Upper lobe of right lung (tissue), 1 donor: ENCODE measurements around the gene ZNF592. TPM values are rescaled to one million over a fixed set of nuclear protein-coding genes. Genes with fewer than 3 reads are reported as not detected.

Source experiments
- ATAC-seq: fragments of 200-7000 bp; cut with Tn5 transposase; one replicate; pipeline ENCODE4 v1.9.1; 2020; ENCODE audit warnings: mild to moderate bottlenecking, moderate library complexity
- DNase-seq: peaks from one replicate; pipeline ENCODE4 v3.0.0-alpha.2; 2020
- H3K27ac ChIP-seq: fragments of 200-600 bp; one replicate; pipeline ENCODE4 v1.8.0; 2022
- H3K27me3 ChIP-seq: fragments of 200-600 bp; one replicate; pipeline ENCODE4 v1.8.0; 2022; ENCODE audit warnings: mild to moderate bottlenecking
- H3K36me3 ChIP-seq: fragments of 200-600 bp; one replicate; pipeline ENCODE4 v1.8.0; 2022
- H3K4me1 ChIP-seq: fragments of 200-600 bp; one replicate; pipeline ENCODE4 v1.8.0; 2022
- H3K4me3 ChIP-seq: fragments of 200-600 bp; one replicate; pipeline ENCODE4 v1.8.0; 2022; ENCODE audit warnings: mild to moderate bottlenecking
- H3K9me3 ChIP-seq: fragments of 200-600 bp; one replicate; pipeline ENCODE4 v1.8.0; 2022
- CTCF ChIP-seq: fragments of 200-600 bp; IDR thresholded peaks from one replicate; pipeline ENCODE4 v1.8.0; 2022; ENCODE audit warnings: antibody characterized with exemption
- intact Hi-C: fragments of 100-400 bp; cut with DNase I; formaldehyde crosslinking; loops from one replicate; pipeline ENCODE4 v1.11.0; 2022
- total RNA-seq: library from RNA; stranded (reverse); fragmentation: NEBNext Ultra II Directional; extraction: Animal tissue kit (Norgen Biotek cat#: 25700); gene quantifications from one replicate; pipeline ENCODE4 v1.2.1, GENCODE V29; 2021
- donor health status: DM: no; HTN: yes; CAD: no; lungs with severe emphysema.

Gene ZNF592
- total RNA-seq, 1 donor from 2014 or later, result 33.3 TPM

- H3K36me3 ChIP-seq, result no peaks in the 10 kb centered on the region
- no peak overlapping the region for H3K27ac ChIP-seq
- no peak overlapping the region for H3K4me3 ChIP-seq
- intact Hi-C loops, result no loop called here
- no peaks in the 10 kb centered on the region for H3K27me3 ChIP-seq
- TF ChIP-seq CTCF, result no peak
- H3K4me1 ChIP-seq, result peaks cover 7% of the 10 kb centered on the region
- DNase-seq (no peak), ATAC-seq (no peak)
- no peaks in the 10 kb centered on the region for H3K9me3 ChIP-seq
These were observed 11.4 kb upstream of the ZNF592 start for GRCh38 chr15:84737005-84737404.

- Histone ChIP-seq H3K4me1 (peaks cover 2% of the 10 kb centered on the region), H3K9me3 (no peaks in the 10 kb centered on the region), H3K36me3 (no peaks in the 10 kb centered on the region), H3K4me3 (no peak overlapping the region), H3K27me3 (no peaks in the 10 kb centered on the region), H3K27ac (no peak overlapping the region)
- intact Hi-C loops, result no loop called here
- TF ChIP-seq CTCF, result no peak
- no peak for DNase-seq
- no peak for ATAC-seq
These were observed 7.7 kb upstream of the ZNF592 start for GRCh38 chr15:84740691-84741090.

- H3K27me3 ChIP-seq, result no peaks in the 10 kb centered on the region
- intact Hi-C loops, result no loop called here
- H3K4me3 ChIP-seq, result no peak overlapping the region
- H3K36me3 ChIP-seq, result no peaks in the 10 kb centered on the region
- no peak for TF ChIP-seq CTCF
- no peaks in the 10 kb centered on the region for H3K9me3 ChIP-seq
- H3K27ac ChIP-seq, result no peak overlapping the region
- H3K4me1 ChIP-seq, result no peaks in the 10 kb centered on the region
- ATAC-seq (no peak), DNase-seq (no peak)
These were observed 7.3 kb upstream of the ZNF592 start for GRCh38 chr15:84741121-84741520.

- intact Hi-C loops, result no loop called here
- TF ChIP-seq CTCF, result no peak
- peak; percentile 78 for ATAC-seq
- peaks cover 40% of the 10 kb centered on the region for H3K4me1 ChIP-seq
- H3K4me3 ChIP-seq, result peak overlapping the region; percentile 84
- DNase-seq, result peak; percentile 93
- H3K27me3 ChIP-seq, result no peaks in the 10 kb centered on the region
- no peaks in the 10 kb centered on the region for H3K9me3 ChIP-seq
- peak overlapping the region; percentile 100 for H3K27ac ChIP-seq
- H3K36me3 ChIP-seq, result no peaks in the 10 kb centered on the region
These were observed 747 bp upstream of the ZNF592 start for GRCh38 chr15:84747416-84748273.

- no peaks in the 10 kb centered on the region for H3K36me3 ChIP-seq
- H3K9me3 ChIP-seq, result no peaks in the 10 kb centered on the region
- H3K4me3 ChIP-seq, result peak overlapping the region; percentile 84
- peaks cover 53% of the 10 kb centered on the region for H3K4me1 ChIP-seq
- no peak for TF ChIP-seq CTCF
- DNase-seq (peak; percentile 70), ATAC-seq (peak; percentile 8)
- H3K27ac ChIP-seq, result peak overlapping the region; percentile 89
- intact Hi-C loops, result no loop called here
- no peaks in the 10 kb centered on the region for H3K27me3 ChIP-seq
These were observed 959 bp downstream of the ZNF592 start for GRCh38 chr15:84749111-84749991.
